ENCODE measurements around the gene SIRT5. TPM values are rescaled to one million over a fixed set of nuclear protein-coding genes. Genes with fewer than 3 reads are reported as not detected.

SIRT5 gene
- total RNA-seq, 1 experiment from 2014 or later, result 13.8 TPM

DNA sequence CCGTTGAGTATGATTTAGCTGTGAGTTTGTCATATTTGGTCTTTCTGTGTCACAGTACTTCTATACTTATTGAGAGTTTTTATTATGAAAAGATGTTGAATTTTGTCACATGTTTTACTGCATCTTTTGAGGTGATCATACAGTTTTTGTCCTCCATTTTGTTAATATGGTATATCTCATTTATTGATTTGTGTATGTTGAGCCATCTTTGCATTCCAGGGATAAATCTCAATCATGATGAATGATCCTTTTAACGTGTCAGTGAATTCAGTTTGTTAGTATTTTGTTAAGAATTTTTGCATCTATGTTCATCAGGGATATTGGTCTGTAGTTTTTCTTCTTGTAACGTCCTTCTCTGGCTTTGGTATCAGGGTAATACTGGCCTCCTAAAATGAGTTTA, 3.5 kb downstream of the SIRT5 start:
- no peak for TF ChIP-seq YY1 (IDR thresholded peaks at IDR 0.05; ENCODE audit: extremely low read depth, insufficient replicate concordance, low read depth, low read length)
- TF ChIP-seq SIN3A (IDR thresholded peaks at IDR 0.05; ENCODE audit: low read depth), result no peak
- no peak for TF ChIP-seq POLR2A (IDR thresholded peaks at IDR 0.05; ENCODE audit: borderline replicate concordance, extremely low read depth, insufficient read depth, insufficient read length)
- no peak for TF ChIP-seq SP1 (IDR thresholded peaks at IDR 0.05; ENCODE audit: low read depth)
- no peak for TF ChIP-seq CBX3 (IDR thresholded peaks at IDR 0.05; ENCODE audit: low read depth)
- TF ChIP-seq, protein P1, sequence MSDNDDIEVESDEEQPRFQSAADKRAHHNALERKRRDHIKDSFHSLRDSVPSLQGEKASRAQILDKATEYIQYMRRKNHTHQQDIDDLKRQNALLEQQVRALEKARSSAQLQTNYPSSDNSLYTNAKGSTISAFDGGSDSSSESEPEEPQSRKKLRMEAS (IDR thresholded peaks at IDR 0.05), result no peak
- TF ChIP-seq EGR1 (IDR thresholded peaks at IDR 0.05; ENCODE audit: low read depth), result no peak
- no peak for TF ChIP-seq EZH2 (IDR thresholded peaks at IDR 0.05)
- TF ChIP-seq TCF7L2 (IDR thresholded peaks at IDR 0.05; ENCODE audit: borderline replicate concordance, extremely low read depth, insufficient read depth, insufficient read length), result no peak
- TF ChIP-seq, protein P2, sequence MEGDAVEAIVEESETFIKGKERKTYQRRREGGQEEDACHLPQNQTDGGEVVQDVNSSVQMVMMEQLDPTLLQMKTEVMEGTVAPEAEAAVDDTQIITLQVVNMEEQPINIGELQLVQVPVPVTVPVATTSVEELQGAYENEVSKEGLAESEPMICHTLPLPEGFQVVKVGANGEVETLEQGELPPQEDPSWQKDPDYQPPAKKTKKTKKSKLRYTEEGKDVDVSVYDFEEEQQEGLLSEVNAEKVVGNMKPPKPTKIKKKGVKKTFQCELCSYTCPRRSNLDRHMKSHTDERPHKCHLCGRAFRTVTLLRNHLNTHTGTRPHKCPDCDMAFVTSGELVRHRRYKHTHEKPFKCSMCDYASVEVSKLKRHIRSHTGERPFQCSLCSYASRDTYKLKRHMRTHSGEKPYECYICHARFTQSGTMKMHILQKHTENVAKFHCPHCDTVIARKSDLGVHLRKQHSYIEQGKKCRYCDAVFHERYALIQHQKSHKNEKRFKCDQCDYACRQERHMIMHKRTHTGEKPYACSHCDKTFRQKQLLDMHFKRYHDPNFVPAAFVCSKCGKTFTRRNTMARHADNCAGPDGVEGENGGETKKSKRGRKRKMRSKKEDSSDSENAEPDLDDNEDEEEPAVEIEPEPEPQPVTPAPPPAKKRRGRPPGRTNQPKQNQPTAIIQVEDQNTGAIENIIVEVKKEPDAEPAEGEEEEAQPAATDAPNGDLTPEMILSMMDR (IDR thresholded peaks at IDR 0.05 in 2 of 3, conservative IDR thresholded peaks at IDR 0.05 in 1 of 3; ENCODE audit: borderline replicate concordance in 1 of 3, insufficient read depth in 1 of 3, low read depth in 2 of 3, low read length in 2 of 3), result no peak
- TF ChIP-seq JUND (IDR thresholded peaks at IDR 0.05), result no peak
- CTCF ChIA-PET, result no interaction called here
- POLR2A ChIA-PET, result no interaction called here
- Histone ChIP-seq H3K4me3 (replicated peaks in 1 of 2; ENCODE audit: low read depth in 1 of 2, low read length in 2 of 2) (no peak overlapping the region), H3K9me3 (ENCODE audit: control insufficient read depth in 1 of 2, insufficient read depth in 1 of 2, low read depth in 1 of 2, low read length in 2 of 2) (no peaks in the 10 kb centered on the region), H3K4me2 (ENCODE audit: low read length) (no peak overlapping the region), H3K27ac (ENCODE audit: low read depth, low read length) (no peak overlapping the region), H3K9ac (ENCODE audit: low read length) (no peak overlapping the region), H4K20me1 (ENCODE audit: insufficient read depth) (no peaks in the 10 kb centered on the region), H3K36me3 (ENCODE audit: control insufficient read depth in 1 of 2, insufficient read depth in 2 of 2, low read length in 2 of 2) (no peaks in the 10 kb centered on the region), H2AFZ (ENCODE audit: low read depth, low read length, poor library complexity, severe bottlenecking) (no peak overlapping the region), H3K27me3 (ENCODE audit: insufficient read depth, low read length) (no peaks in the 10 kb centered on the region), H3K79me2 (ENCODE audit: insufficient read depth, low read length) (peaks cover 7% of the 10 kb centered on the region; the same call in 1 of the 2 replicates), H3K9me2 (ENCODE audit: insufficient read depth) (no peaks in the 10 kb centered on the region), H3K4me1 (ENCODE audit: control insufficient read depth in 1 of 2, insufficient read depth in 2 of 2, low read length in 2 of 2) (peaks cover 8 to 21% of the 10 kb centered on the region in 2 experiments)
- BruUV-seq (replicated peaks), result no TSS peak
- intact Hi-C loops (cut with micrococcal nuclease), result no loop called here
- no peak for DNase-seq (ENCODE audit: low read depth, low spot score)
- no peak for ATAC-seq
- RAD21 ChIA-PET (ENCODE audit: low non-redundant PET in 1 of 2, low total read pairs in 2 of 2, uncharacterized antibody in 2 of 2, unreplicated experiment in 2 of 2), result no interaction called here
